Amygdala (tissue), 56 donors: ENCODE results near the gene DAAM1.
A peak's percentile ranks its signal among the peaks of the same experiment; 100 is the strongest.

Source experiments
- DNase-seq, 56 donors: peaks; one replicate each; lab custom pipeline; 2025; lab: John Stamatoyannopoulos, UW

Gene DAAM1

GRCh38 chr14:59187118-59187517 is 1.3 kb upstream of the DAAM1 start:
- no peak for DNase-seq

GRCh38 chr14:59187802-59188460 is 536 bp upstream of the DAAM1 start:
- DNase-seq = peak in 26 of 56 donors; percentile 4 to 68 (median 37)

GRCh38 chr14:59189091-59189785 is 771 bp downstream of the DAAM1 start:
- DNase-seq = peak in 35 of 56 donors; percentile 18 to 75 (median 43)

GRCh38 chr14:59189786-59190368 is 1.4 kb downstream of the DAAM1 start:
- peak in 55 of 56 donors; percentile 3 to 81 (median 56) for DNase-seq

- peak in 1 of 56 donors; percentile 7 for DNase-seq
Measured at GRCh38 chr14:59190372-59190771, 1.9 kb downstream of the DAAM1 start.

GRCh38 chr14:59195912-59196311 is 7.4 kb downstream of the DAAM1 start:
- no peak for DNase-seq

- DNase-seq = no peak
Measured at GRCh38 chr14:59197695-59198262, 9.3 kb downstream of the DAAM1 start.

GRCh38 chr14:59199205-59199604 is 10.7 kb downstream of the DAAM1 start:
- DNase-seq = no peak

- DNase-seq = no peak
Measured at GRCh38 chr14:59199614-59200013, 11.1 kb downstream of the DAAM1 start.

GRCh38 chr14:59200195-59200594 is 11.7 kb downstream of the DAAM1 start:
- no peak for DNase-seq

- DNase-seq = no peak
Measured at GRCh38 chr14:59202031-59202430, 13.6 kb downstream of the DAAM1 start.

- DNase-seq = no peak
Measured at GRCh38 chr14:59204305-59204704, 15.8 kb downstream of the DAAM1 start.

GRCh38 chr14:59206892-59207291 is 18.4 kb downstream of the DAAM1 start:
- no peak for DNase-seq

GRCh38 chr14:59207506-59207933 is 19.1 kb downstream of the DAAM1 start:
- DNase-seq = no peak

GRCh38 chr14:59208224-59208814 is 19.9 kb downstream of the DAAM1 start:
- DNase-seq = no peak

GRCh38 chr14:59208954-59209353 is 20.5 kb downstream of the DAAM1 start:
- no peak for DNase-seq

GRCh38 chr14:59210621-59211020 is 22.2 kb downstream of the DAAM1 start:
- no peak for DNase-seq

- DNase-seq = no peak
Measured at GRCh38 chr14:59213368-59214315, 25.2 kb downstream of the DAAM1 start.

- no peak for DNase-seq
Measured at GRCh38 chr14:59214702-59215302, 26.3 kb downstream of the DAAM1 start.
